ENCODE data around the gene NFIB. TPM values are rescaled to one million over a fixed set of nuclear protein-coding genes. Genes with fewer than 3 reads are reported as not detected.

NFIB gene
- total RNA-seq, 2 experiments from 2014 or later = 13.7 to 25.1 TPM

GRCh38 chr9:14156046-14156445 lies 157.9 kb downstream of the NFIB start:
- peak overlapping the region; percentile 100 for H3K27ac ChIP-seq (ENCODE audit: low read depth, low read length, poor library complexity, severe bottlenecking)
- H3K79me2 ChIP-seq (ENCODE audit: insufficient read depth, low read depth, low read length) = peaks cover 6% of the 10 kb centered on the region; the same call in 1 of the 2 replicates
- peak overlapping the region; percentile 94 for H3K4me2 ChIP-seq (ENCODE audit: low read length)
- H3K4me3 ChIP-seq (ENCODE audit: low read depth, low read length, poor library complexity, severe bottlenecking) = peak overlapping the region; percentile 62
- H4K20me1 ChIP-seq (ENCODE audit: insufficient read depth, low read length) = no peaks in the 10 kb centered on the region
- H3K4me1 ChIP-seq (ENCODE audit: insufficient read depth, low read length, poor library complexity, severe bottlenecking) = peaks cover 91% of the 10 kb centered on the region
- peaks cover 9% of the 10 kb centered on the region; the same call in 1 of the 2 replicates for H3K9me3 ChIP-seq (ENCODE audit: low read length)
- no peak for TF ChIP-seq CTCF (conservative IDR thresholded peaks at IDR 0.05; ENCODE audit: low read length)
- TF ChIP-seq EZH2phosphoT487 (IDR thresholded peaks at IDR 0.05; ENCODE audit: borderline replicate concordance, low read depth, low read length) = no peak
- intact Hi-C loops (cut with micrococcal nuclease; ENCODE audit: unreplicated experiment) = loop anchor here (1.0 to 10.0 kb wide), 3 partner anchors 158 to 529 kb away; partner anchors contain the start of gene NFIB
- H3K36me3 ChIP-seq (ENCODE audit: insufficient read depth, low read length) = peaks cover 12% of the 10 kb centered on the region
- H2AFZ ChIP-seq (ENCODE audit: low read length) = peak overlapping the region; percentile 73; the same call in 1 of the 2 replicates
- no TSS peak for BruUV-seq (replicated peaks)
- ChIA-PET POLR2A (interaction anchor here (1.1 kb wide), 1 partner anchor 164 kb away, joined by 3 read pairs; no protein-coding TSS in a partner anchor), CTCF (ENCODE audit: unreplicated experiment) (no interaction called here)
- no peaks in the 10 kb centered on the region for H3K9me2 ChIP-seq (ENCODE audit: insufficient read depth, low read length)
- DNase-seq (ENCODE audit: low spot score) = peak; percentile 89

GRCh38 chr9:14155237-14155636 lies 158.7 kb downstream of the NFIB start:
- Histone ChIP-seq H3K36me3 (ENCODE audit: insufficient read depth, low read length) (peaks cover 12% of the 10 kb centered on the region), H2AFZ (ENCODE audit: low read length) (peak overlapping the region; percentile 56; the same call in 1 of the 2 replicates), H3K9me2 (ENCODE audit: insufficient read depth, low read length) (no peaks in the 10 kb centered on the region), H3K4me2 (ENCODE audit: low read length) (peak overlapping the region; percentile 94), H3K9me3 (ENCODE audit: low read length) (peaks cover 9% of the 10 kb centered on the region; the same call in 1 of the 2 replicates), H3K4me3 (ENCODE audit: low read depth, low read length, poor library complexity, severe bottlenecking) (peak overlapping the region; percentile 62), H3K27ac (ENCODE audit: low read depth, low read length, poor library complexity, severe bottlenecking) (peak overlapping the region; percentile 100), H4K20me1 (ENCODE audit: insufficient read depth, low read length) (no peaks in the 10 kb centered on the region), H3K4me1 (ENCODE audit: insufficient read depth, low read length, poor library complexity, severe bottlenecking) (peaks cover 91% of the 10 kb centered on the region), H3K79me2 (ENCODE audit: insufficient read depth, low read depth, low read length) (peaks cover 6% of the 10 kb centered on the region; the same call in 1 of the 2 replicates)
- intact Hi-C loops (cut with micrococcal nuclease; ENCODE audit: unreplicated experiment) = loop anchor here (10.0 kb wide), 1 partner anchor 530 kb away; no protein-coding TSS in a partner anchor
- ChIA-PET POLR2A (interaction anchor here (0.8 to 1.4 kb wide), 8 partner anchors 9 to 1391 kb away, joined by 3 to 7 read pairs (median 3); no protein-coding TSS in a partner anchor), CTCF (ENCODE audit: unreplicated experiment) (no interaction called here)
- no TSS peak for BruUV-seq (replicated peaks)
- TF ChIP-seq EZH2phosphoT487 (IDR thresholded peaks at IDR 0.05; ENCODE audit: borderline replicate concordance, low read depth, low read length) = no peak
- TF ChIP-seq CTCF (conservative IDR thresholded peaks at IDR 0.05; ENCODE audit: low read length) = no peak
- DNase-seq (ENCODE audit: low spot score) = peak; percentile 41

GRCh38 chr9:14153310-14153720 lies 160.6 kb downstream of the NFIB start:
- peaks cover 6% of the 10 kb centered on the region for H3K36me3 ChIP-seq (ENCODE audit: insufficient read depth, low read length)
- CTCF ChIA-PET (ENCODE audit: unreplicated experiment) = interaction anchor here (0.6 kb wide), 1 partner anchor 167 kb away, joined by 3 read pairs; no protein-coding TSS in a partner anchor
- no peak overlapping the region for H3K4me3 ChIP-seq (ENCODE audit: low read depth, low read length, poor library complexity, severe bottlenecking)
- BruUV-seq (replicated peaks) = no TSS peak
- intact Hi-C loops (cut with micrococcal nuclease; ENCODE audit: unreplicated experiment) = loop anchor here (10.0 kb wide), 1 partner anchor 531 kb away; no protein-coding TSS in a partner anchor
- H3K79me2 ChIP-seq (ENCODE audit: insufficient read depth, low read depth, low read length) = peaks cover 6% of the 10 kb centered on the region; the same call in 1 of the 2 replicates
- POLR2A ChIA-PET = interaction anchor here (1.2 to 1.7 kb wide), 2 partner anchors 13 to 170 kb away, joined by 5 read pairs; no protein-coding TSS in a partner anchor
- no peaks in the 10 kb centered on the region for H3K9me2 ChIP-seq (ENCODE audit: insufficient read depth, low read length)
- no peak for TF ChIP-seq EZH2phosphoT487 (IDR thresholded peaks at IDR 0.05; ENCODE audit: borderline replicate concordance, low read depth, low read length)
- no peak for TF ChIP-seq CTCF (conservative IDR thresholded peaks at IDR 0.05; ENCODE audit: low read length)
- peaks cover 2% of the 10 kb centered on the region; the same call in 1 of the 2 replicates for H3K9me3 ChIP-seq (ENCODE audit: low read length)
- H4K20me1 ChIP-seq (ENCODE audit: insufficient read depth, low read length) = no peaks in the 10 kb centered on the region
- H3K4me2 ChIP-seq (ENCODE audit: low read length) = 0 out of 2 replicates have a peak overlapping the region, but pooled peaks have one; percentile 7
- H3K27ac ChIP-seq (ENCODE audit: low read depth, low read length, poor library complexity, severe bottlenecking) = no peak overlapping the region
- H3K4me1 ChIP-seq (ENCODE audit: insufficient read depth, low read length, poor library complexity, severe bottlenecking) = peaks cover 72% of the 10 kb centered on the region
- no peak for DNase-seq (ENCODE audit: low spot score)
- H2AFZ ChIP-seq (ENCODE audit: low read length) = no peak overlapping the region
